ENCODE data around the gene ZNF276.
"Not testable (repeated sequence)": the region's sequence is repeated elsewhere in the genome, so short reads cannot be mapped to it uniquely, and the experiment has no call there.

The ZNF276 gene

DNA sequence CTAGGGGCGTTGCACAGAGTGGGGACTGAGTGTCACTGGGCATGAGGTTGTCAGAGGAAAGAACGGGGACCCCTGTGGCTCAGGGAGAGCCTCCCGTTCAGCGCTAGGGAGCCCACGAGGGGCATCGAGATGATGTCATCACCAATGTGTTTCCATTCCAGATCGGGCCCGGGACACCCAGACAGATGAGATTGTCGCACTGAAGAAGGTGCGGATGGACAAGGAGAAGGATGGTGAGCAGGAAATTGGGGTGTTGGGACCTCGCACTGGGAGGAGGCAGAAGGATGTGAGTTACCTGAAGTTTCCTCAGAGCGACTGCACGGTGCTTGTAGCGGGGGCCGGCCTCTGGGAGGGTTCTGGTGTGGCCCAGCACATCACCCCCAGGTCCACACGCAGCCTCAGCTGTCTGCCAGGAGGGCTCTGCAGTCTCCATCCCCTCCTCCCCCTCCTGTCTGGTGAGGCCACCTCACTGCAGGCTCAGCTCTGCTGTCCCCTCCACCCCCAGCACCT lies 30.9 kb upstream of the ZNF276 start:
- no peaks in the 10 kb centered on the region for H3K27me3 ChIP-seq (ENCODE audit: control insufficient read depth, insufficient read depth, low read length)
- peaks cover 49% of the 10 kb centered on the region for H3K36me3 ChIP-seq (ENCODE audit: insufficient read depth, low read length)
- H3K4me1 ChIP-seq (ENCODE audit: control insufficient read depth, insufficient read depth, low read length), result peaks cover 8% of the 10 kb centered on the region
- no peaks in the 10 kb centered on the region for H3K9me3 ChIP-seq (replicated peaks; ENCODE audit: low read length)
- no peak overlapping the region for H3K9ac ChIP-seq (ENCODE audit: low read depth, low read length)
- H3K4me2 ChIP-seq (ENCODE audit: low read length), result no peak overlapping the region
- H3K4me3 ChIP-seq (ENCODE audit: low read length), result no peak overlapping the region

DNA sequence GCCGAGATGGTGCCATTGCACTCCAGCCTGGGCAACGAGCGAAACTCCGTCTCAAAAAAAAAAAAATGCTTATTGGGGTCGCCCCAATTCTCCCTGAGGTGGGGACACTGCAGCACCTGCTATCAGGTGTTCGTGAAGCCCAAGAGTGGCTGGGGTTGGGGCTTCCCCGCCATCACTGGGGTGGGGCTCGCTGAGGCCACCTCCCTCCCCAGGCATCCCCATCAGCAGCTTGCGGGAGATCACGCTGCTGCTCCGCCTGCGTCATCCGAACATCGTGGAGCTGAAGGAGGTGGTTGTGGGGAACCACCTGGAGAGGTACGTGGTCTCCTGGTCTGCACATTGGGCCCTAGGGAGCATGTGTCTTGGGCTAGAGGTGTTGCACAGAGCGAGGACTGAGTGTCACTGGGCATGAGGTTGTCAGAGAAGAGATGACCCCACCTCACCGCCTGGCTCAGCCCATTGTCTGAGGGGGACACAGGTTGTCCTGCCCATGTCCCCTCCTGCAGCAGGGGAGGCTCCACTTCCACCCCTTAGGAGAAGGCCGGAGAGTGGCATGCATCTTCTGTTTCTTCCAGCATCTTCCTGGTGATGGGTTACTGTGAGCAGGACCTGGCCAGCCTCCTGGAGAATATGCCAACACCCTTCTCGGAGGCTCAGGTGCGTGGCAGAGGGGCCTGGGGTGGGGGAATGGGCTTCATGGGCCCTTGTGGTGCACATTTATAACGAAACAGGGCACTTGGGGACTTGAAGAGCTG lies 29.9 kb upstream of the ZNF276 start:
- Histone ChIP-seq H3K4me3 (ENCODE audit: low read length) (no peak overlapping the region), H3K9me3 (replicated peaks; ENCODE audit: low read length) (no peaks in the 10 kb centered on the region), H3K4me1 (ENCODE audit: control insufficient read depth, insufficient read depth, low read length) (peaks cover 8% of the 10 kb centered on the region), H3K9ac (ENCODE audit: low read depth, low read length) (no peak overlapping the region), H3K4me2 (ENCODE audit: low read length) (no peak overlapping the region), H3K36me3 (ENCODE audit: insufficient read depth, low read length) (peaks cover 58% of the 10 kb centered on the region), H3K27me3 (ENCODE audit: control insufficient read depth, insufficient read depth, low read length) (no peaks in the 10 kb centered on the region)

DNA sequence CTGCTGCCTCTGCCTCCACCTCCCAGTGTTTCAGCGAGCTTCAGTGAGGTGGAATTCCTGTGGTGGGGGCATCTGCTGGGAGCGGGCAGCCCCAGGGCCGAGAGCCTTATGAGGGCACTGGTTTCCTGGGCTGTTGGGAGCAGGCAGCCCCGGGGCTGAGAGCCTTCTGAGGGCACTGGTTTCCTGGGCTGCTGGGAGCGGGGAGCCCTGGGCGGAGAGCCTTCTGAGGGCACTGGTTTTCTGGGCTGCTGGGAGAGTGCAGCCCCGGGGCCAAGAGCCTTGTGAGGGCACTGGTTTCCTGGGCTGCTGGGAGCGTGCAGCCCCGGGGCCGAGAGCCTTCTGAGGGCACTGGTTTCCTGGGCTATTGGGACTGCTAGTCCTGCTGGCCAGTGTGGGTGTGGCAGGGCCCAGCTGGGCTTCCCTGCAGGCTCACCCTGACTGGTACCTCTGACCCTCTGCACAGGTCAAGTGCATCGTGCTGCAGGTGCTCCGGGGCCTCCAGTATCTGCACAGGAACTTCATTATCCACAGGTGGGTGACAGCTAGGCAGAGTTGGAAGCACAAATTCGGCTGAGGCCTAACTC lies 29.3 kb upstream of the ZNF276 start:
- peaks cover 64% of the 10 kb centered on the region for H3K36me3 ChIP-seq (ENCODE audit: insufficient read depth, low read length)

DNA sequence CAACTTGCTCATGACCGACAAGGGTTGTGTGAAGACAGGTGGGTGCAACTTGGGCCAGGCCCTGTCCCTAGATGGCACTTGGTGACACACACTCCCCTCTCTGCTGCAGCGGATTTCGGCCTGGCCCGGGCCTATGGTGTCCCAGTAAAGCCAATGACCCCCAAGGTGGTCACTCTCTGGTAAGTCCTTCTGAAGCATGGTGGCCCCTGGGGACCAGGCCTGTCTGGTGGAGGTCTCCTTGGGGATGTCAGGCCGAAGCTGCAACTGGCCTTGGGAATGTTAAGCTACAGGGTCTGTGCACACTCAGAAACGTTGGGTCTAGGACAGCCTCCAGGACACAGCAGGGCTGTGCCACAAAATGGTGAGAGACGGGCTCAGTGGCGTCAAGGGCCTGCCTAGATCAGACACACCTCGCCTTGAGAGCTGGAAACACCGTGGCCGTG lies 28.0 kb upstream of the ZNF276 start:
- Histone ChIP-seq H3K9ac (ENCODE audit: low read depth, low read length) (no peak overlapping the region), H3K27me3 (ENCODE audit: control insufficient read depth, insufficient read depth, low read length) (no peaks in the 10 kb centered on the region), H3K36me3 (ENCODE audit: insufficient read depth, low read length) (peaks cover 69% of the 10 kb centered on the region), H3K4me2 (ENCODE audit: low read length) (no peak overlapping the region), H3K4me1 (ENCODE audit: control insufficient read depth, insufficient read depth, low read length) (no peaks in the 10 kb centered on the region), H3K9me3 (replicated peaks; ENCODE audit: low read length) (no peaks in the 10 kb centered on the region), H3K4me3 (ENCODE audit: low read length) (no peak overlapping the region)

More for the DNA sequence above, 29.3 kb upstream of the ZNF276 start:
- Histone ChIP-seq H3K9me3 (replicated peaks; ENCODE audit: low read length) (no peaks in the 10 kb centered on the region), H3K27me3 (ENCODE audit: control insufficient read depth, insufficient read depth, low read length) (no peaks in the 10 kb centered on the region), H3K9ac (ENCODE audit: low read depth, low read length) (no peak overlapping the region), H3K4me1 (ENCODE audit: control insufficient read depth, insufficient read depth, low read length) (peaks cover 8% of the 10 kb centered on the region), H3K4me3 (ENCODE audit: low read length) (no peak overlapping the region), H3K4me2 (ENCODE audit: low read length) (no peak overlapping the region)

DNA sequence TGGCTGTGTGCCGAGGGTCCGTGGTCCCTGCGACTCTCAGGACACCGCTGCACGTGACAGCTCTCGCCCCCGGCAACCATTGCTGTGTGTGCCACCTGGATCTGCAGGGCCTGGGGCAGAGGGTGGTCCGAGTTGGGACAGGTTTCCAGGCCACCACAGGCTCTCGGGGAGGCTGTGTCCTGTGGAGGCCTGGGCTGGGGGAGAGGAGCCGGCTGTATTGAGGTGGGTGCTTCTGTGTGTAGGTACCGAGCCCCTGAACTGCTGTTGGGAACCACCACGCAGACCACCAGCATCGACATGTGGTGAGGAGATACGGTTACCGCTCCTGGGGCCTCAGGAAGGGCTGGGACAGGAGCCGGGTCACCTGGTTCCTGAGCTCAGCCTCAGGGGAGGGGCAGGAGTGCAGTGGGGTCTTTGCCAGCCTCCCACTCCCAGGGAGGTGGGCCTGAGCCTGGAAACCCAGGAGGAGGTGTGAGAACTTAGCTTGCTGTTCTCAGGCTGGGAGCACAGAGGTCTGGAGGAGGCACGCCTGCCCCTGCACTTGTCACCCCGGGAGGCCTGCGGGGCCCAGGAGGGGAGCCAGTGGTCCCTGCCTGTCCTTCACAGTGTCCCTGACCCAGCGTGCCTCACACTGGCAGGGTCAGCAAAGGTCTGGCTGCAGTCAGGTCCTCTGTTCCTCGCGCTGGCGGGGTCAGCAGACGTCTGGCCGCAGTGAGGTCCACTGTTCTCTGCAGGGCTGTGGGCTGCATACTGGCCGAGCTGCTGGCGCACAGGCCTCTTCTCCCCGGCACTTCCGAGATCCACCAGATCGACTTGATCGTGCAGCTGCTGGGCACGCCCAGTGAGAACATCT lies 27.2 kb upstream of the ZNF276 start:
- Histone ChIP-seq H3K4me1 (ENCODE audit: control insufficient read depth, insufficient read depth, low read length) (no peaks in the 10 kb centered on the region), H3K9ac (ENCODE audit: low read depth, low read length) (no peak overlapping the region), H3K27me3 (ENCODE audit: control insufficient read depth, insufficient read depth, low read length) (no peaks in the 10 kb centered on the region), H3K9me3 (replicated peaks; ENCODE audit: low read length) (no peaks in the 10 kb centered on the region), H3K4me3 (ENCODE audit: low read length) (no peak overlapping the region), H3K4me2 (ENCODE audit: low read length) (no peak overlapping the region), H3K36me3 (ENCODE audit: insufficient read depth, low read length) (peaks cover 66% of the 10 kb centered on the region)

DNA sequence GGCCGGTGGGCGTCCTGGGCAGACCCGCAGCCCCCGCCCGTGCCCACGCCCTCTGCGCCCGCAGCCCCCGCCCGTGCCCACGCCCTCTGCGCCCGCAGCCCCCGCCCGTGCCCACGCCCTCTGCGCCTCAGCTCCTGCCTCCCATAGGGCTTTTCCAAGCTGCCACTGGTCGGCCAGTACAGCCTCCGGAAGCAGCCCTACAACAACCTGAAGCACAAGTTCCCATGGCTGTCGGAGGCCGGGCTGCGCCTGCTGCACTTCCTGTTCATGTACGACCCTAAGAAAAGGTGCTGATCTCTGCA lies 26.6 kb upstream of the ZNF276 start:
- H3K36me3 ChIP-seq (ENCODE audit: insufficient read depth, low read length), result peaks cover 62% of the 10 kb centered on the region
- H3K9ac ChIP-seq (ENCODE audit: low read depth, low read length); H3K4me1 ChIP-seq (ENCODE audit: control insufficient read depth, insufficient read depth, low read length); H3K9me3 ChIP-seq (replicated peaks; ENCODE audit: low read length); H3K27me3 ChIP-seq (ENCODE audit: control insufficient read depth, insufficient read depth, low read length); H3K4me2 ChIP-seq (ENCODE audit: low read length); H3K4me3 ChIP-seq (ENCODE audit: low read length): not testable (repeated sequence)

DNA sequence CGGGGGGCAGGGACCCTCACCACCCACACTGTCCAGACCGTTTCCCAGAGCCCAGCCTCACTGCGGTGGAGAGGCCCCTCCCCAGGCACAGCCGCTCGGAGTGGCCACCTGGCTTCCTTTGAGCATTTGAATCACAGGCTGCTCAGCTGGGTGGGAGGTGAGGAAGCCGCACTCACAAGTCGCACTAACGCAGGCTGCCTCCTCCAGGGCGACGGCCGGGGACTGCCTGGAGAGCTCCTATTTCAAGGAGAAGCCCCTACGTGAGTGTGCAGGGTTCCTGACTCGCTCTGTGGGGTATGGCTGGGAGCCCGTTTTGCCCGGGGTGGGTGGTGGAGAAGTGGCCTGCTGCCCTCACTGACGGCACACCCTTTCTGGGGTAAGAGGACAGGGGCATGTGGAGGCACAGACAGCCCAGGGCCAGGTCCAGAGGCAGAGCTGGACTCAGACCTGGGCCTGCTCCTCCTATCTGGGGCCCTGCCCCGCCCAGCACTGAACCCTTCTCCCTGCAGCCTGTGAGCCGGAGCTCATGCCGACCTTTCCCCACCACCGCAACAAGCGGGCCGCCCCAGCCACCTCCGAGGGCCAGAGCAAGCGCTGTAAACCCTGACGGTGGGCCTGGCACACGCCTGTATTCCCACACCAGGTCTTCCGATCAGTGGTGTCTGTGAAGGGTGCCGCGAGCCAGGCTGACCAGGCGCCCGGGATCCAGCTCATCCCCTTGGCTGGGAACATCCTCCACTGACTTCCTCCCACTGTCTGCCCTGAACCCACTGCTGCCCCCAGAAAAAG lies 26.1 kb upstream of the ZNF276 start:
- Histone ChIP-seq H3K4me3 (ENCODE audit: low read length) (no peak overlapping the region), H3K4me1 (ENCODE audit: control insufficient read depth, insufficient read depth, low read length) (peaks cover 4% of the 10 kb centered on the region), H3K9ac (ENCODE audit: low read depth, low read length) (no peak overlapping the region), H3K27me3 (ENCODE audit: control insufficient read depth, insufficient read depth, low read length) (no peaks in the 10 kb centered on the region), H3K9me3 (replicated peaks; ENCODE audit: low read length) (no peaks in the 10 kb centered on the region), H3K36me3 (ENCODE audit: insufficient read depth, low read length) (peaks cover 58% of the 10 kb centered on the region), H3K4me2 (ENCODE audit: low read length) (no peak overlapping the region)

DNA sequence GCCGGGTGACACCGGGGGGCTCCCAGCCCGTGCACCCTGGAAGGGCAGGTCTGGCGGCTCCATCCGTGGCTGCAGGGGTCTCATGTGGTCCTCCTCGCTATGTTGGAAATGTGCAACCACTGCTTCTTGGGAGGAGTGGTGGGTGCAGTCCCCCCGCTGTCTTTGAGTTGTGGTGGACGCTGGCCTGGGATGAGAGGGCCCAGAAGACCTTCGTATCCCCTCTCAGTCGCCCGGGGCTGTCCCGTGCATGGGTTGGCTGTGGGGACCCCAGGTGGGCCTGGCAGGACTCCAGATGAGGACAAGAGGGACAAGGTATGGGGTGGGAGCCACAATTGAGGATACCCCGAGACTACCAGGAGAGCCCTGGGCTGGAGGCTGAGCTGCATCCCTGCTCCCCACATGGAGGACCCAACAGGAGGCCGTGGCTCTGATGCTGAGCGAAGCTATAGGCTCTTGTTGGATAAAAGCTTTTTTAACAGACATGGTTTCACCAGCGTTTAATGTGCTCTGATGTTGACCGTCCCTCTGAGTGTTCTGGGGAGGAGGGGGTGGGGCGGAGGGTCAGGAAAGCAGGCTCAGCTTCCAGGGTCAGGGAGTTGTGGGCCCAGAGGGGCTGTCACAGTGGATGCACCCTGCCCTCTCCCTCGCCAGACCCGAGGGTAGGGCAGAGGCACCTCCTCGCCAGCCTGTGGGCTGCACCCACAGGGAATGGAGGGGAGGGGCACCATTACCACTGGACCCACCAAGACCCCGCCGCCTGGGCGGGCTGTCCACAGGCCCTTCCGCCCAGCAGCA lies 25.3 kb upstream of the ZNF276 start:
- Histone ChIP-seq H3K4me1 (ENCODE audit: control insufficient read depth, insufficient read depth, low read length) (peaks cover 11% of the 10 kb centered on the region), H3K9ac (ENCODE audit: low read depth, low read length) (no peak overlapping the region), H3K4me2 (ENCODE audit: low read length) (no peak overlapping the region), H3K9me3 (replicated peaks; ENCODE audit: low read length) (no peaks in the 10 kb centered on the region), H3K36me3 (ENCODE audit: insufficient read depth, low read length) (peaks cover 52% of the 10 kb centered on the region), H3K27me3 (ENCODE audit: control insufficient read depth, insufficient read depth, low read length) (no peaks in the 10 kb centered on the region), H3K4me3 (ENCODE audit: low read length) (no peak overlapping the region)

DNA sequence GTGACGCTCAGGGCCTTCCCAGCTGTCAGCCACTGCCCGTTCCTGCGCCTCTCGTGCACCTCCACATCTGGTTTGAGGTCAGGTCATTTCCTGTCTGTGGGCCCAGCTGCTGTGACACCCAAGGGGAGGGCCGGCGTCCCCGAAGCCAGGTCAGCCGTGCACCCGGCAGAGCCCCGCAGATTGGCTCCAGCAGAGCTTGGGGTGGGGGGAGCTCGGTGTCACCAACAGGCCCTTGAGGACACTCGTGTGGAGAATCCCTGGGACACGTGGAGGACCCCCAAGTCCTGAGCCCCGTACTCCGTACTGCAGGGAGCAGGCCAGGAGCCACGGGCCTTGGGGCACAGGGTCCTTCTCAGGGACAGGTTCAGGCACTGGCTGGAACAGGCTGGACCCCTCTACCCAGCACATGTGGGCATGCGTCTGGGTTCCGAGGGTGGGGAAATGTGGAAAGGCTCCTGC lies 24.6 kb upstream of the ZNF276 start:
- Histone ChIP-seq H3K27me3 (ENCODE audit: control insufficient read depth, insufficient read depth, low read length) (no peaks in the 10 kb centered on the region), H3K9ac (ENCODE audit: low read depth, low read length) (no peak overlapping the region), H3K9me3 (replicated peaks; ENCODE audit: low read length) (no peaks in the 10 kb centered on the region), H3K36me3 (ENCODE audit: insufficient read depth, low read length) (peaks cover 47% of the 10 kb centered on the region), H3K4me2 (ENCODE audit: low read length) (no peak overlapping the region), H3K4me3 (ENCODE audit: low read length) (no peak overlapping the region), H3K4me1 (ENCODE audit: control insufficient read depth, insufficient read depth, low read length) (peaks cover 11% of the 10 kb centered on the region)

DNA sequence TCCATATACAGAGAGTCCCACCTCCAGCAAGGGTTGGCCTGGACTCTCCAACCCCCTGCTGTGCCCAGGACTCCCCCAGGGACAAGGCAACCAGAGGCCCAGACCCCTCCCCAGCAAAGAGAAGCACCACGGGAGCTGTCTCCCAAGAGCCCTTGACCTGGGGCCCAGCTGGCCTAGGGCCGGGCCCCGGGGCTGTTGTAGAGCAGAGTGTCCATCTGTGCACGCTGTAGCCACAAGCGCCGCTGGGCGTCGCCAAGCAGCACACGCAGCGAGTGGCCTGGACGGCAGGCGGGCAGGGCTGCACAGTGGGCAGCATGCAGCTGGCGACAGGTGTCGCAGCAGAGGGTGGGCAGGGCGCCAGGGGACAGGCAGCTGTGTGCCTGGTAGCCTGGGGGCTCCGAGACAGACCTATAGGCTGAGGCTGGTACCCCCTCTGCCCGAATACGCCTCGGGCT lies 24.1 kb upstream of the ZNF276 start:
- Histone ChIP-seq H3K4me1 (ENCODE audit: control insufficient read depth, insufficient read depth, low read length) (peaks cover 16% of the 10 kb centered on the region), H3K9ac (ENCODE audit: low read depth, low read length) (no peak overlapping the region)

More for the DNA sequence above, 24.1 kb upstream of the ZNF276 start:
- no peaks in the 10 kb centered on the region for H3K9me3 ChIP-seq (replicated peaks; ENCODE audit: low read length)
- no peaks in the 10 kb centered on the region for H3K27me3 ChIP-seq (ENCODE audit: control insufficient read depth, insufficient read depth, low read length)
- H3K36me3 ChIP-seq (ENCODE audit: insufficient read depth, low read length), result peaks cover 42% of the 10 kb centered on the region
- no peak overlapping the region for H3K4me3 ChIP-seq (ENCODE audit: low read length)
- no peak overlapping the region for H3K4me2 ChIP-seq (ENCODE audit: low read length)
